ENCODE results near the gene CDK14.

CDK14 gene

GRCh38 chr7:90654718-90655427 is 58.8 kb downstream of the CDK14 start:
- CTCF ChIA-PET, result interaction anchor here (1.2 to 1.8 kb wide), 2 partner anchors 10 to 17 kb away, joined by 3 to 8 read pairs; no protein-coding TSS in a partner anchor

GRCh38 chr7:90655566-90655965 is 59.4 kb downstream of the CDK14 start:
- TF ChIP-seq CTCF (IDR thresholded peaks at IDR 0.05; ENCODE audit: control extremely low read depth, extremely low read depth, low read depth, missing control alignments), result no peak
- DNase-seq (ENCODE audit: extremely low spot score), result no peak
- CTCF ChIA-PET, result no interaction called here
- POLR2A ChIA-PET, result no interaction called here

More at GRCh38 chr7:90654718-90655427, 58.8 kb downstream of the CDK14 start:
- no peak for DNase-seq (ENCODE audit: extremely low spot score)
- no peak for TF ChIP-seq CTCF (IDR thresholded peaks at IDR 0.05; ENCODE audit: control extremely low read depth, extremely low read depth, low read depth, missing control alignments)
- POLR2A ChIA-PET, result no interaction called here

GRCh38 chr7:90657481-90657880 is 61.4 kb downstream of the CDK14 start:
- ChIA-PET CTCF (interaction anchor here (1.7 kb wide), 1 partner anchor 13 kb away, joined by 5 read pairs; no protein-coding TSS in a partner anchor), POLR2A (no interaction called here)
- TF ChIP-seq CTCF (IDR thresholded peaks at IDR 0.05; ENCODE audit: control extremely low read depth, extremely low read depth, low read depth, missing control alignments), result no peak
- no peak for DNase-seq (ENCODE audit: extremely low spot score)

GRCh38 chr7:90660100-90660499 is 64.0 kb downstream of the CDK14 start:
- TF ChIP-seq CTCF (IDR thresholded peaks at IDR 0.05; ENCODE audit: control extremely low read depth, extremely low read depth, low read depth, missing control alignments), result no peak
- POLR2A ChIA-PET, result no interaction called here
- CTCF ChIA-PET, result interaction anchor here (0.9 to 1.7 kb wide), 7 partner anchors 12 to 374 kb away, joined by 3 to 5 read pairs (median 4); no protein-coding TSS in a partner anchor
- no peak for DNase-seq (ENCODE audit: extremely low spot score)

- DNase-seq (ENCODE audit: extremely low spot score), result no peak
- ChIA-PET CTCF (interaction anchor here (0.9 to 1.7 kb wide), 7 partner anchors 11 to 373 kb away, joined by 3 to 5 read pairs (median 4); no protein-coding TSS in a partner anchor), POLR2A (no interaction called here)
- no peak for TF ChIP-seq CTCF (IDR thresholded peaks at IDR 0.05; ENCODE audit: control extremely low read depth, extremely low read depth, low read depth, missing control alignments)
Observed at GRCh38 chr7:90660819-90661218, 64.7 kb downstream of the CDK14 start.

- ChIA-PET CTCF (interaction anchor here (1.0 to 2.5 kb wide), 5 partner anchors 11 to 53 kb away, joined by 3 to 15 read pairs (median 4); no protein-coding TSS in a partner anchor), POLR2A (no interaction called here)
- DNase-seq (ENCODE audit: extremely low spot score), result no peak
Observed at GRCh38 chr7:90661290-90662151, 65.4 kb downstream of the CDK14 start.

More at GRCh38 chr7:90661290-90662151, 65.4 kb downstream of the CDK14 start:
- no peak for TF ChIP-seq CTCF (IDR thresholded peaks at IDR 0.05; ENCODE audit: control extremely low read depth, extremely low read depth, low read depth, missing control alignments)

Data from GM10248 (cell line).